ENCODE results near the gene TULP1.
A peak's percentile ranks its signal among the peaks of the same experiment; 100 is the strongest.

The TULP1 gene

DNA sequence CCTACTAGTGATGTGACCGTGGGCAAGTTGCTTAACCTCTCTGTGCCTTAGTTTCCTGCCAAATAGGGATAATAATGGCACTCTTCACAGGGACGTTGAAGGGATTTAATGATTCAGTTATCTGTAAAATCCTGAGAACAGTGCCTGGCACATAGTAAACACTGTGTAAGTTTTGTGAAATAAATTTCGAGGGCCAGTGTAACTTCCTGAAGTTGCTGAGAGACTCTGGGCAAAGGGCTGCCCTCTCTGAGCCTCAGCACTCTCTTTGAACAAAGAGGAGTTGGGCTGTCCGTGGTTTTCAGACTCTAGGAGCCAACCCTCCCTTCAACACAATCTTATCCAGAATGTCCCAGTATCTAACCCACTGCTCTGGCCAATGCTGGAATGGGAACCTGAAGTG, 13.3 kb downstream of the TULP1 start:
- Histone ChIP-seq H3K4me3 (ENCODE audit: insufficient read depth, low read depth, low read length) (no peak overlapping the region), H3K4me1 (ENCODE audit: control insufficient read depth, insufficient read depth, low read length) (peaks cover 22% of the 10 kb centered on the region), H3K27me3 (ENCODE audit: control insufficient read depth, insufficient read depth, low read length, poor library complexity, severe bottlenecking) (peaks cover 29% of the 10 kb centered on the region), H3K9me3 (ENCODE audit: control insufficient read depth, low read length) (no peaks in the 10 kb centered on the region), H3K27ac (ENCODE audit: insufficient read depth, low read depth, low read length, poor library complexity, severe bottlenecking) (no peak overlapping the region), H3K36me3 (ENCODE audit: control insufficient read depth, insufficient read depth, low read length) (no peaks in the 10 kb centered on the region)
- 90 to 93% methylated on average over 4 of the region's 4 CpGs for WGBS, 2 experiments

DNA sequence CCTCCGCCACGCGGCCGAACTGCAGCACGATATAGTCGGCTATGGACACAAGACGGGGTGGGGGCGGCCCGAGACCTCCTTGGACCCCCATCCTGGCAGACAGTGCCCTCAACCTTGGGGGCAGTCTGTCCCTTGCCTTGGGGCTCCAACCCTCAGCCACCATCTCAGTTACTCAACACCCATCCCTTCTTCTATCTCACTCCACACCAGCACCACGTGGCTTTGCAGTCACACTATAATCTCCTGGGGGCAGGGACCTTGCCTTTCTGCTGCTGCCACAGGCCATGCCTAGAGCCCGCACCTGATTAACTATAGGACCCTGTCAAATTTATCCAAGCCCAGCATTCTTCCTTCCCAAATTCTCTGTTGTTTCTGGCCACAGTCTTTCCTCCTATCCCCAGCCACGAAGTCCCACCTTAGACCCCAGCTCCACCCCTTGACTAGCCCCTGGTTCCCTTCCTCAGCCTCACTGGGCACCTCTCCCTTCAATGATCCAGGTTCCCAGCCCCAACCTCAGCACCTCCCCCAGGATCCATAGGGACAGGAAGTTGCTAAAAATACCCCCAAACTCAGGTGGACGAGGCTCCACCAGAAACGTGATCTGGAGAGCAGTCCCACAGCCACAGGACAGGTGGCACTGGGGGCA, 14.2 kb downstream of the TULP1 start:
- 35 to 37% methylated on average over 14 of the region's 14 CpGs for WGBS, 2 experiments
- Histone ChIP-seq H3K27me3 (ENCODE audit: control insufficient read depth, insufficient read depth, low read length, poor library complexity, severe bottlenecking) (peaks cover 29% of the 10 kb centered on the region), H3K27ac (ENCODE audit: insufficient read depth, low read depth, low read length, poor library complexity, severe bottlenecking) (no peak overlapping the region), H3K9me3 (ENCODE audit: control insufficient read depth, low read length) (no peaks in the 10 kb centered on the region), H3K4me3 (ENCODE audit: insufficient read depth, low read depth, low read length) (peak overlapping the region; percentile 59), H3K4me1 (ENCODE audit: control insufficient read depth, insufficient read depth, low read length) (peaks cover 30% of the 10 kb centered on the region), H3K36me3 (ENCODE audit: control insufficient read depth, insufficient read depth, low read length) (no peaks in the 10 kb centered on the region)

DNA sequence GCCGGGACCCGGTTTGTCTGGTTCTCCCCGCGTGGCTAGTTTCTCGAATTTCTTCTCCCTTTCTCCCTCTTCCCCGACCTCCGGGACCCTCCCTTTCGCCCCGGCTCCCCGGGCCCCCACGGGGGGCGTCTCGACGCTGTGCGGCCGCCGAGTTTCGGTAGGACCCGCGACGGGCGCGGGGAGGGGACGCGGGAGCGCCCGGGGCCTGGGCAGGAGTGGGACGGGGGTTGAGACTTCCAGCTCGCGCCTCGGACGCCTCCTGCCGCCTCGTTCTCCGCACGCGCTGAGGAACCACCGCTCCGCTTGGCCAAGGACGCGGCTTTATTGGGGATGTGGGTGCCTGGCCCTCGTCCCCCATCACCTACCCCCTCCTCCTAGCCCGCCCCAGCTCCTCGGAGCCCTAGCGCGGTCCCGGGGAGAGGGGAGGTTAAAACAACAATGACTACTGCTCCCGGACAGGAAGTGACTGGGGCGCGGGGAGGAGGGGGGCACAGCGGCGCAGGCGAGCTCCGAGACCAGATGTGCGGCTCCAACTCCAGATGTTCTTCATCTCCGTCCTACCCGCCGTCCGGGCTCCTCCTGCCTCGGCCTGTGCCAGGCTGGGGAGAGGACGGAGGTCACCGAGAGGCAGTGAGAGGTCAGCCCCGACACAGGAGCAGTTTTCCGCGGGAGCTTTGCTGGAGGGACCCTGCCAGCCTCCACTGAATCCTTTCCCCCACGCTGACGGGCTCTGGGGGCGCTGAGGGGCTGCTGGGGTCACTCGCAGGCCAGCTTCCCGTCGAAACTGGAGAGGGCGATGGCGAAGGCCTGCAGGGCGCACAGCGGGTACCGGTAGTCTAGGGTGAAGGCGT, 14.9 kb downstream of the TULP1 start:
- Histone ChIP-seq H3K36me3 (ENCODE audit: control insufficient read depth, insufficient read depth, low read length) (no peaks in the 10 kb centered on the region), H3K4me3 (ENCODE audit: insufficient read depth, low read depth, low read length) (peak overlapping the region; percentile 59), H3K27me3 (ENCODE audit: control insufficient read depth, insufficient read depth, low read length, poor library complexity, severe bottlenecking) (peaks cover 29% of the 10 kb centered on the region), H3K9me3 (ENCODE audit: control insufficient read depth, low read length) (no peaks in the 10 kb centered on the region), H3K27ac (ENCODE audit: insufficient read depth, low read depth, low read length, poor library complexity, severe bottlenecking) (peak overlapping the region; percentile 12), H3K4me1 (ENCODE audit: control insufficient read depth, insufficient read depth, low read length) (peaks cover 37% of the 10 kb centered on the region)
- WGBS, 2 experiments = 3% methylated on average over 76 to 77 of the region's 77 CpGs

DNA sequence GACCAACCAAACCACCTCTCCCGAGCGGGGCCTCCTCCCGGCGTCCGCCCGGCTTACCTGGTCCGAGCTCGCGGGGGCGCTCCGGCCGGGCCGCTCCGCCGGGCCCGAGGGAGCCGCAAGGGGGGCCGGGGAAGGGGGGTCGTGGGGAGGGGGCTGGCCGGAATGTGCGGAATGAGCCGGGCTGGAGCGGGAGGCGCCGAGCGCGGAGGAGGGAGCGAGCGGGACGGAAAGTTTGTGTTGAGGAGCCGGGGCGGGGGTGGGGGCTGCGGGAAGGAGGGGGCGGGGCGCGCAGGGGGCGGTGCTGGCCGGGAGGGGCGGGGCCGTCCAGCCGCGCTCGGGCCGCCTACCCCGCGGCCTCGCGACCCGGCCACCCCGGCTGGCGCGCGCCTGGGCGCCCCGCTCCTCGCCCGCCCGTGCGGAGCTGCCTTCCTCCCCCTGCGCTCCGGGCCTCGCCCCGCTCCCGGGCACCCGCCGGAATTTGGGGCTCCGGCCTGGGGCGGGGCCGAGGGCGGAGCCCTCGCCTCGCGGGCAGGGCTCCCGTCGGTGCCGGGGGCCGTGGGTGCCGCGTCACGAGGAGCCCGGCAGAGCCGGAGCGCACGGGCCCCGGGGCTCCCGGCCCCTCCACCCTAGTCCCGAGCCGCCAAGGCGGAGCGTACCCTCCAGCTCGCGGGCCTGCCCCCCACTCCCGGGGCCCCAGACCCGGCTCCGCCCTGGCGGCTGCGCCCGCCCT, 15.7 kb downstream of the TULP1 start, which contains the start of gene TEAD3:
Gene TEAD3, minus strand, starts transcription at position 239 of the 730 bp plus-strand sequence.
- peak within 1 kb of the TSS; percentile 45 for H3K27ac ChIP-seq (ENCODE audit: insufficient read depth, low read depth, low read length, poor library complexity, severe bottlenecking)
- 0 to 1% methylated on average over 95 of the region's 98 CpGs for WGBS, 2 experiments
- peak within 1 kb of the TSS; percentile 61 for H3K4me3 ChIP-seq (ENCODE audit: insufficient read depth, low read depth, low read length)
- H3K9me3 ChIP-seq (ENCODE audit: control insufficient read depth, low read length) = no peaks in the 10 kb centered on the region
- H3K4me1 ChIP-seq (ENCODE audit: control insufficient read depth, insufficient read depth, low read length) = peaks cover 45% of the 10 kb centered on the region
- H3K36me3 ChIP-seq (ENCODE audit: control insufficient read depth, insufficient read depth, low read length) = no peaks in the 10 kb centered on the region
- H3K27me3 ChIP-seq (ENCODE audit: control insufficient read depth, insufficient read depth, low read length, poor library complexity, severe bottlenecking) = peaks cover 29% of the 10 kb centered on the region

DNA sequence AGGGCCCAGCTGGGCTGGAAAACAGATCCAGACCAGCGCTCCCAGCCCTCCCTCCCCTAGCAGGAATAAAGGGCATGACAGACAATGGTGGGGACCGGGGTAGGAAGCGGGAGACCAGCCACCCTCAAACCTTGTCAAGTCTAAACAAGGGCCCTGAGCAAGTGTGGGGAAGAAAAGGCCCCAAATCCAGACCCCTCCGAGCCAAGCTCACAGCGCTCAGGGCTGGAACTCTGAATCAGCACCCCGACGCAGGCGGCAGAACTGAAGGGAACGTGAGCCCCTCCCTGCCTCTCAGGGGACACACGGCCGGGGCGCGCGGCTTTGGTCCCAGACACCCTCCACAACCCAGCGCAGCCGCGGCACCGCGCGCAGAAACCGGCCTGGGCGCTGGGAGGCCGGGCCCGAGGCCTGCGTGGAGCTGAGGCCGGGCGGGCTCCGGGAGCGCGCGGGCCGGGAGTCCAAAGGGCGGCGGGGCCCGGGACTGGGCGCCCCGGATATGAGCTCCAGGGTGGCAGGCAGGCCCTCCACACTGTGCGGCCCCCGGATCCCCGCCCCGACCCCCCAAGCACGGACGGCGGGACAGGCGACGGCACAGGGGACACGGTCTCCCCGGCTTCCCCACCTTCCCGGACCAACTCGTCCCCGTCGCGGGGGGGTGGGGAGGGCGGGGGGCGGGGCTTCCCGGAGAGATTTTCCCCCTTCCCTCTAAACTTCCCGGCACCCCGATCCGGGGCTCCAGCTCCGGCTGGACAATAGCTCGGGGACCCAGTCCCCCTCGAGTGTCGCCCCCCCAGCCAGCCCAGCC, 16.5 kb downstream of the TULP1 start:
- Histone ChIP-seq H3K27ac (ENCODE audit: insufficient read depth, low read depth, low read length, poor library complexity, severe bottlenecking) (peak overlapping the region; percentile 45), H3K36me3 (ENCODE audit: control insufficient read depth, insufficient read depth, low read length) (no peaks in the 10 kb centered on the region), H3K27me3 (ENCODE audit: control insufficient read depth, insufficient read depth, low read length, poor library complexity, severe bottlenecking) (peaks cover 29% of the 10 kb centered on the region), H3K4me3 (ENCODE audit: insufficient read depth, low read depth, low read length) (peak overlapping the region; percentile 61), H3K4me1 (ENCODE audit: control insufficient read depth, insufficient read depth, low read length) (peaks cover 53% of the 10 kb centered on the region), H3K9me3 (ENCODE audit: control insufficient read depth, low read length) (no peaks in the 10 kb centered on the region)
- WGBS, 2 experiments = 0 to 1% methylated on average over 63 of the region's 63 CpGs

DNA sequence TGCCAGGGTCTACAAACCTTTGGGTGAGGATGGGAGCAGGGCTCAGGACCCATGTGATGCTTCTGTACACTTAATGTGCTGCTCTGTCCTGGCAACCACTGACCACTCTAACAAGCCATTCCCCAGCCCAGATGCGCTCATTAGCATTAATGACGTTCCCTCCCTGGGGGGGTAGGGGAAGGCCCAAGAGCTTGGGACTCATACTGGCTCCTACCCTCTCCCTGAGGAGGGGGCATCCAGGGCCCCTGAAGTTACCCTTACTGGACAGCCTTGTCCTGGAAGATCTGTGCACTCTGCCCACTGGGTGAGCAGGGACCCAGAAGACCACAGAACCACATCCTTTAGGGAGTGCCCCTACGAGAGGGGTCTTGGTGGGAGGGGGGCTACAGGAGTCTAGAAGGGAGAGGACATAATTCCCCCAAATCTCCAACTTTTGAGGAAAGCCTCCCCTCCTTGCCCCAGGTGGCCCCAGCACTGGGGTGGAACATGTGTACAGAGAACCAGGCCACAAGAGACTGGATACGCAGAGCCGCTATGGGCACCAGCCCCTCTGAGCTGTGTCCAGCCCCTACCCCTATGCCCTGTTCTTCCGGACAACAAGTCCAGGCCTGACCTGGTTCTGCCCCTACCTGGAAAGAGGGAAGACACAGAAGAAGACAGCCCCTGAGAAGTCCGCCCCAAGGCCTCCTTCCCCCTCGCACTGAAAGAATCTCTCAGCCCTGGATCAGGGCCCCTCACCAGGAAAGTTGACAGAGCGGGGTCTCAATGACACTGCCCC, 17.2 kb downstream of the TULP1 start:
- H3K4me1 ChIP-seq (ENCODE audit: control insufficient read depth, insufficient read depth, low read length) = peaks cover 60% of the 10 kb centered on the region
- H3K27ac ChIP-seq (ENCODE audit: insufficient read depth, low read depth, low read length, poor library complexity, severe bottlenecking) = no peak overlapping the region
- no peaks in the 10 kb centered on the region for H3K9me3 ChIP-seq (ENCODE audit: control insufficient read depth, low read length)
- H3K27me3 ChIP-seq (ENCODE audit: control insufficient read depth, insufficient read depth, low read length, poor library complexity, severe bottlenecking) = peaks cover 29% of the 10 kb centered on the region
- H3K4me3 ChIP-seq (ENCODE audit: insufficient read depth, low read depth, low read length) = peak overlapping the region; percentile 61
- 48 to 50% methylated on average over 9 of the region's 9 CpGs for WGBS, 2 experiments
- no peaks in the 10 kb centered on the region for H3K36me3 ChIP-seq (ENCODE audit: control insufficient read depth, insufficient read depth, low read length)

DNA sequence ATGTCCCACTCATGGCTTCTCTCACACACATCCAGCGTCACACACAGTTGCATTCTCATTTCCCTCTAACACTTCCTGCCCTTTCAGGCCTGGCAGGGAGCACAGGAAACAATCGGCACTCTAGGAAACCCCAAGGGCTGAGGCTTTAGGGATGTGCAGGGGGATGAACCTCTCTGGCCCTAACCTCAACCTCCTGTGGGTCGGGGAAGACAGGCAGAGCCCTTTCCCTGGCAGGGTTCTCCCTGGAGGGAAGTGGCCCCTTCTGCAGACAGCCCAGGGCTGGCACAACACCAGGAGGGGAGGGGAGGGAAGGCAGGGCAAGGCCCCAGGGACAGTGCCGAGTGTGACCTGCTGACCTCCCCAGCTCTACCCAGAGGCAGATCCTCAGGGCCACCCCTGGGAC, 18.5 kb downstream of the TULP1 start:
- Histone ChIP-seq H3K4me1 (ENCODE audit: control insufficient read depth, insufficient read depth, low read length) (peaks cover 68% of the 10 kb centered on the region), H3K4me3 (ENCODE audit: insufficient read depth, low read depth, low read length) (no peak overlapping the region), H3K9me3 (ENCODE audit: control insufficient read depth, low read length) (no peaks in the 10 kb centered on the region), H3K36me3 (ENCODE audit: control insufficient read depth, insufficient read depth, low read length) (no peaks in the 10 kb centered on the region), H3K27ac (ENCODE audit: insufficient read depth, low read depth, low read length, poor library complexity, severe bottlenecking) (no peak overlapping the region), H3K27me3 (ENCODE audit: control insufficient read depth, insufficient read depth, low read length, poor library complexity, severe bottlenecking) (peaks cover 19% of the 10 kb centered on the region)
- WGBS, 2 experiments = 21 to 22% methylated on average over 4 of the region's 4 CpGs

DNA sequence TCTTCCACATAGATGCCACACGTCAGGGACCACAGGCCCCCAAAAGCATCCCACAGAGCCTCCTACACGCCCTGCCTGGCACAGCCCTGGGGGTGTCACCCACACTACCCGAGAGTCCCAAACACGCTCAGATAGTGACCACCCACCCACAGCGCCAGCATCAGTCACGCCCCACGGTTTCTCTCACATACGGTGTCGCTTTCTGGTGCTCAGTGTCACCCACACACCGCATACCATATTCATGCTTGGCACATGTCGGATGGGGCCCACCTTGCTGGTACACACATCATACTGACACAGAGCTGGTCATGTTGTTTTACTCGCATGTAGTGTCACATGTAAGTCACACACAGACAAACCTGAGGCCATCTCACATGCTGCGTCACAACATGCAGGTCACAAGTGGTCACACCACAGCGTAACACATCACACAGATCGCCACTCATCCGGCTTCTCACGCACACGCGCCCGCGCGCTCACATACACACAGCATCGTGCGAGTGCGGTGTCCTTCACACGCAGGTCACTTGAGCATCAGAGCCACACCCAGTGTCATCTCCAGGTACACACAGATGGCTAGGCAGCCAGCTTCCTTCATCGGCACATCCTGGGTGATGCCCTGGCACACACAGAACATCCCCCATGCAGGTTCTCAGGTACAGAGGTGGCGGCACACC, 19.3 kb downstream of the TULP1 start:
- WGBS, 2 experiments = 90 to 91% methylated on average over 28 of the region's 28 CpGs
- Histone ChIP-seq H3K36me3 (ENCODE audit: control insufficient read depth, insufficient read depth, low read length) (no peaks in the 10 kb centered on the region), H3K27me3 (ENCODE audit: control insufficient read depth, insufficient read depth, low read length, poor library complexity, severe bottlenecking) (peaks cover 12% of the 10 kb centered on the region), H3K4me1 (ENCODE audit: control insufficient read depth, insufficient read depth, low read length) (peaks cover 63% of the 10 kb centered on the region), H3K9me3 (ENCODE audit: control insufficient read depth, low read length) (no peaks in the 10 kb centered on the region), H3K4me3 (ENCODE audit: insufficient read depth, low read depth, low read length) (no peak overlapping the region), H3K27ac (ENCODE audit: insufficient read depth, low read depth, low read length, poor library complexity, severe bottlenecking) (no peak overlapping the region)

DNA sequence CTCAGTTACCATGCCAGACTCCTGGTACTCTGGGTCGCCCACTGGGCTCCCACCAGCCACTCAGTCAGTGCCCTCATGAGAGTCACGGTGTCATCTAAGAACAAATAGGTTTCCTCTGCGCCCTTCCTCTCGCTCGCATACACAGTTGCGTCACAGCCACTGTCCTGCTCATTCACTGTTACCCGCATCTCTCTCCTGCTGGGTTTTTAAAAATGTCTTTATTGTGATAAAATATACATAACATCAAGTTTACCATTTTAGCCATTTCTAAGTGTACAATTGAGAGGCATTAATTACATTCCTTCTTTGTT, 19.8 kb downstream of the TULP1 start:
- peaks cover 64% of the 10 kb centered on the region for H3K4me1 ChIP-seq (ENCODE audit: control insufficient read depth, insufficient read depth, low read length)
- H3K27me3 ChIP-seq (ENCODE audit: control insufficient read depth, insufficient read depth, low read length, poor library complexity, severe bottlenecking) = peaks cover 6% of the 10 kb centered on the region
- no peaks in the 10 kb centered on the region for H3K9me3 ChIP-seq (ENCODE audit: control insufficient read depth, low read length)
- WGBS, 2 experiments = 84 to 89% methylated on average over 6 of the region's 7 CpGs
- no peaks in the 10 kb centered on the region for H3K36me3 ChIP-seq (ENCODE audit: control insufficient read depth, insufficient read depth, low read length)
- H3K27ac ChIP-seq (ENCODE audit: insufficient read depth, low read depth, low read length, poor library complexity, severe bottlenecking) = no peak overlapping the region
- H3K4me3 ChIP-seq (ENCODE audit: insufficient read depth, low read depth, low read length) = no peak overlapping the region
